A549 treated with Hydrocortisone at 1 μM for 4 hours (cell line): ENCODE data around the gene RAD23A. TPM values are rescaled to one million over a fixed set of nuclear protein-coding genes. Genes with fewer than 3 reads are reported as not detected.

ENCODE experiments used
- total RNA-seq: library from RNA; stranded (reverse); fragments of 200-300 nt; extraction: Qiagen RNA extraction; gene quantifications from 5 replicates; pipeline ENCODE4 v1.2.3, GENCODE V29; 2022

RAD23A gene
- 74.5 to 80.5 TPM (median 76.9 TPM) in 5 replicates for total RNA-seq

DNA sequence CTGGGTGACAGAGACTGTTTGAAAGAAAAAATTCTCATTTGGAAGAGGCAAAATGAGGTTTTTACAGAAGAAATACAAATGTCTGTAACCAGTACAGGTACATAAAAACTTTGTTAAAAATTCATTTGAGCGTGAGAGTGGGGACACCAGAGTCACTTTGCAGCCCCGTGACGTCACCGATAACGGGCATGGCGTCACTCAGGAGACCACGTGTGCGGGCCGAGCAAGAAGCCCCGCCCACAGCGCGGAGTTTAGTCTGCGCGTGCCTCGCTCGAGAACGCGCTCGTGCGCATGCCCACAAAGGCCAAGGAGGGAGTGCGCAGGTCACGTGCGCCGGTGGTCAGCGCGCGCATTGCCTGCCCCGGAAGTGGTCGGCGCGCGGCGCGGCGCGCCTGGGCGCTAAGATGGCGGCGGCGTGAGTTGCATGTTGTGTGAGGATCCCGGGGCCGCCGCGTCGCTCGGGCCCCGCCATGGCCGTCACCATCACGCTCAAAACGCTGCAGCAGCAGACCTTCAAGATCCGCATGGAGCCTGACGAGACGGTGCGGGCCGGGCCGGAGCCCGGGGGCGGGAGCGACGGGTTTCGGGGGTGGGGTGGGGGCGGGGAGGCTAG, at the start of gene RAD23A:
Gene RAD23A, plus strand, starts transcription at position 384 of the 613 bp plus-strand sequence. Its CDS starts 87 bp downstream, at position 471.

DNA sequence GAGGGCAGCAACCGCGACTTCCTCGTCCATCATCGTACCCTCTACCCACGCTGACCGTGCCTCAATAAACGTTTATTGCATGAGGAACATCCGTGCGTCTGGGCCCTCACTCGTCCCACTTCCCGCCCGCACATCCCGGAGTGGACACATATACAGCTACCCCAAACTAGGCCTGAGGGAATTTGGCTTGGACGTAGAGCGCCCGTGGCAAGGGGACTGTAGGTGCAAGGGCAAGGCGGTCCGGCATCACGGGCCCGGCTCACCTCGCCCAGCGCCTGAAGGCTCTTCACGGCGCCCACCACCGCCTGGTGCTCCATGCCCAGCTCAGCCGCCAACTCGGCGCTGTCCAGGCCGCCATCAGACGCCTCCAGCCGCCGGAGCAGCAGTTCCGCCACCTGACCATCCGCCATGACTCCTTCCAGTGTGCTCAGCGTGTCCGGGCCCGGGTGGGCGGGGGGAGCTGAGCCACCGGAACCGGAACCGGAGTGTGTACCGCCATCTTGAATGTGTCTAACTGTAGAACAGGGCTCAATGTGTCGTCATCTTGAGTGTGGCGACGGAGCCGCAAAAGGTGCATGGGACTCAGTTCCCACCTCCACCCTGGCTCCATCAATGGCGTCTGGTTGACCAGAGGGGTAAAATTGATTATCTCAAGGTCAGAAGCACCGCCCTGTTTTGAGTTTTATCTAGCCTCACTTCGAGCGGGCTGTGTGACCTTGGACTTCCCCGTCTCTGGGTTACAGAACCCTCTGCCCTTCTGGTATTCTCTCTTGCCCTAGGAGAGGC, 12.2 kb upstream of the RAD23A start, which contains the start of gene FARSA:
Gene FARSA, minus strand, starts transcription at position 425 of the 786 bp plus-strand sequence. Its CDS starts 15 bp downstream, at position 410.

GRCh38 chr19:12937927-12938778, 7.5 kb upstream of the RAD23A start, which contains the start of gene CALR:
TSS of gene CALR (plus strand) at chr19:12938609. CDS start at chr19:12938680, 71 bp downstream.

GRCh38 chr19:12956446-12957388, 11.1 kb downstream of the RAD23A start, which contains the start of gene GADD45GIP1:
TSS of gene GADD45GIP1 (minus strand) at chr19:12957223. CDS start at chr19:12957212, 11 bp downstream.

GRCh38 chr19:12969292-12969988, 23.8 kb downstream of the RAD23A start, which contains the start of gene DAND5:
TSS of gene DAND5 (plus strand) at chr19:12969576. CDS start at chr19:12969661, 85 bp downstream.

DNA sequence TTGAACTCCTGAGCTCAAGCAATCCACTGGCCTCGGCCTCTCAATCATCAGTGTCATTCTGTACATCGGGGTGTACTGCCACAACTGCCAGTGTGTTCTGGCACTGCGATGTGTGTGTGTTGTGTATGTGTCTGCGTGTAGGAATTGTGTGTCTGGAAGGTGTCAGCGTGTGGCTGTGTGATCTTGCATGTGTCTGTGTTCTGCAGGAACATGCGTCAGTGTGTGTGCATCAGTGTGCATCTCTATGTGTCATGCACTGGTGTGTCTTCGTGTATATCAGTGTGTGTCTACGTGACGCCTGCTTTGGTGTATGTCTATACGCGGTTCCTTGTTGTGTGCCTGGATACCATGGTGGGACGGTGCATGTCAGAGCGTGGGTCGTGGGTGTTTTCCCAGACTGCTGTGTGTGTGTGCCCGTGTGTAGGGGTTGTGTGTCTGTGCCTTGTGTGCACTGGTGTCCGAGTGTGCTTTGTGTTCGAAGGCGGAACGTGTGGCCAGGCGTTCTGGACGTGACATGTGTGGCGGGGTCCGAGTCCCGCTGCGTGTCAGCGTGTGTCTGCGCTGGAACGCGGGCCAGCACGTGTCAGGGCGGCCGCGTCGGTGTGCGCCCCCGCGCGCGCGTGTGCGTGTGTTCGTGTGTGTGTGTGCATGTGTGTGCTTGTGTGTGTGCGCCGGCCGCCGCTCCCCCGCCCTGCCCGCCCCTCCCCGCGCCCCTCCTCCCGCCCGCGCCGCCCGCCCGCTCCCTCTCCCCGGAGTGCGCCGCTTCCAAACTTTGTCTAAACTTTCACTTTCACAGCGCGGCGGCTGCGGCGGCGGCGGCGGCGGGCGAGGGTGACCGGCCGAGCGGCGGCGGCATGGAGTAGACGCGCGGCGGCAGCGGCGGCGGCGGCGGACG, 49.3 kb downstream of the RAD23A start, which contains the start of gene NFIX:
Gene NFIX, plus strand, starts transcription at position 775 of the 895 bp plus-strand sequence. CDS start 363 bp downstream, outside the sequence.

Other genes with a start within 250 kb of the RAD23A start
- 8.9 to 13.0 TPM (median 12.3 TPM) in 5 replicates for gene FBXW9, start 249.2 kb upstream of the RAD23A start, total RNA-seq
- 29.9 to 34.4 TPM (median 32.2 TPM) in 5 replicates for gene TNPO2, start 221.9 kb upstream of the RAD23A start, total RNA-seq
- gene TRIR, start 211.2 kb upstream of the RAD23A start, total RNA-seq, result 144 to 206 TPM (median 199 TPM) in 5 replicates
- 81.1 to 107 TPM (median 99.5 TPM) in 5 replicates for gene GET3, start 208.4 kb upstream of the RAD23A start, total RNA-seq
- 2.0 to 2.9 TPM (median 2.3 TPM) in 5 replicates for gene BEST2, start 194.1 kb upstream of the RAD23A start, total RNA-seq
- gene HOOK2, start 170.3 kb upstream of the RAD23A start, total RNA-seq, result 9.2 to 11.4 TPM (median 11.1 TPM) in 5 replicates
- 123 to 195 TPM (median 161 TPM) in 5 replicates for gene JUNB, start 154.4 kb upstream of the RAD23A start, total RNA-seq
- gene PRDX2, start 144.1 kb upstream of the RAD23A start, total RNA-seq, result 0.48 to 0.90 TPM (median 0.64 TPM) in 5 replicates
- gene THSD8, start 143.8 kb upstream of the RAD23A start, total RNA-seq, result 10.3 to 16.4 TPM (median 14.6 TPM) in 4 of 5 replicates, not detected in the other
- 33.2 to 47.5 TPM (median 44.6 TPM) in 5 replicates for gene RNASEH2A, start 139.3 kb upstream of the RAD23A start, total RNA-seq
- 0.15 to 0.33 TPM (median 0.20 TPM) in 5 replicates for gene RTBDN, start 111.3 kb upstream of the RAD23A start, total RNA-seq
- gene MAST1, start 107.3 kb upstream of the RAD23A start, total RNA-seq, result 1.3 to 2.1 TPM (median 1.8 TPM) in 5 replicates
- gene DNASE2, start 64.4 kb upstream of the RAD23A start, total RNA-seq, result 27.5 to 33.2 TPM (median 30.3 TPM) in 5 replicates
- 0.06 to 0.08 TPM in 2 of 5 replicates, not detected in the others for gene KLF1, start 58.7 kb upstream of the RAD23A start, total RNA-seq
- gene GCDH, start 54.7 kb upstream of the RAD23A start, total RNA-seq, result 8.5 to 11.9 TPM (median 9.3 TPM) in 5 replicates
- gene SYCE2, start 26.6 kb upstream of the RAD23A start, total RNA-seq, result 0.18 to 0.65 TPM (median 0.44 TPM) in 5 replicates
- gene FARSA, start 12.2 kb upstream of the RAD23A start, total RNA-seq, result 66.6 to 76.5 TPM (median 69.3 TPM) in 5 replicates
- gene CALR, start 7.3 kb upstream of the RAD23A start, total RNA-seq, result 488 to 572 TPM (median 509 TPM) in 5 replicates
- 26.3 to 58.4 TPM (median 52.1 TPM) in 5 replicates for gene GADD45GIP1, start 11.4 kb downstream of the RAD23A start, total RNA-seq
- gene DAND5, start 23.7 kb downstream of the RAD23A start, total RNA-seq, result 0.07 TPM in 1 of 5 replicates, not detected in the others
- 2.7 to 4.4 TPM (median 4.3 TPM) in 5 replicates for gene NFIX, start 49.6 kb downstream of the RAD23A start, total RNA-seq
- 0.67 to 1.1 TPM (median 0.71 TPM) in 5 replicates for gene LYL1, start 157.0 kb downstream of the RAD23A start, total RNA-seq
- gene TRMT1, start 170.9 kb downstream of the RAD23A start, total RNA-seq, result 34.8 to 42.7 TPM (median 36.4 TPM) in 5 replicates
- 29.0 to 39.7 TPM (median 38.2 TPM) in 5 replicates for gene NACC1, start 172.4 kb downstream of the RAD23A start, total RNA-seq
- 41.0 to 54.7 TPM (median 52.0 TPM) in 5 replicates for gene STX10, start 204.5 kb downstream of the RAD23A start, total RNA-seq
- gene IER2, start 204.5 kb downstream of the RAD23A start, total RNA-seq, result 32.1 to 46.5 TPM (median 41.5 TPM) in 5 replicates